ENCODE results near the gene TEC. TPM values are rescaled to one million over a fixed set of nuclear protein-coding genes. Genes with fewer than 3 reads are reported as not detected.

The TEC gene
- total RNA-seq, 1 experiment from 2014 or later = 2.9 TPM

DNA sequence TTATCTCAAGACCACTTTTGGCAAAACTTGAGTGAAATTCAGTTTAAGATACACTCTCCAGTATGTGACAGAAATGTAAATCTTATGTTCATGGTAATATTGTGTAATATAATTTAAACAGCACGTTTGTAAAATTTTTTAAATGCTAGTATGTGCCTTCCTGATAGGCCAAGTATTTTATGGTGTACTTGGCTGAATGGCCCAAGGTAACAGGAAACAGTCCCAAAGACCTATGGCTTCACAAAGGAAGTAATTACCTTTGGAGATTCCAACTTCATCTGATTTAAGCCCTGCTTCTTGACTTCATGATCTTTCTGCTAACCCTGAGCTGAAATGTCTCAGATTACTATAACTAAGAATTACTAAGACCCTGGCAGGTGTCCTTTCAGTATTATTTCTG is 20.3 kb downstream of the TEC start:
- in situ Hi-C loops (cut with HindIII; ENCODE audit: low pct_unique_long_range_greater_than_20kb, low sequenced_read_pairs) = no loop called here

DNA sequence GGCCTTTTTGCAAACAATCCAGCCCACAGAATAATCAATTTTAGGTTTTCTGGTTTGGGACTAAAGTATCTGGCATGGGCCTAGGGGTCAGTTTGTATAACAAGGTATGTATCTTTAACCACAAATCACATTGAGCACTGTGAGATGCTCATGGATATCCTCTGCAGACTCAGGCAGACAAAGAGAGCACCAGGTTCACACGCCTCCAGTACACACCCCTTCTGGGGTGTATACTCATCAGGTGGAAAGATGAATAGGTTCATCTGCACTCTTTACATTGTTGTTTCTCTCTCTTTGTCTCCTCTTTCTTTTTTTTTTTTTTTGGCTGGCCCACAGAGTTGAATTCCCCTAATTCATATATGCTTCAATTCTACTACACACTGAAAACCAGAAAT is 21.1 kb downstream of the TEC start:
- in situ Hi-C loops (cut with HindIII; ENCODE audit: low pct_unique_long_range_greater_than_20kb, low sequenced_read_pairs) = no loop called here
- no peak for DNase-seq (ENCODE audit: low read depth, low spot score)

More for the DNA sequence above, 20.3 kb downstream of the TEC start:
- no peak for DNase-seq (ENCODE audit: low read depth, low spot score)

GRCh38 chr4:48247878-48248558 is 21.6 kb downstream of the TEC start:
- no peak for DNase-seq (ENCODE audit: low read depth, low spot score)
- in situ Hi-C loops (cut with HindIII; ENCODE audit: low pct_unique_long_range_greater_than_20kb, low sequenced_read_pairs) = no loop called here

DNA sequence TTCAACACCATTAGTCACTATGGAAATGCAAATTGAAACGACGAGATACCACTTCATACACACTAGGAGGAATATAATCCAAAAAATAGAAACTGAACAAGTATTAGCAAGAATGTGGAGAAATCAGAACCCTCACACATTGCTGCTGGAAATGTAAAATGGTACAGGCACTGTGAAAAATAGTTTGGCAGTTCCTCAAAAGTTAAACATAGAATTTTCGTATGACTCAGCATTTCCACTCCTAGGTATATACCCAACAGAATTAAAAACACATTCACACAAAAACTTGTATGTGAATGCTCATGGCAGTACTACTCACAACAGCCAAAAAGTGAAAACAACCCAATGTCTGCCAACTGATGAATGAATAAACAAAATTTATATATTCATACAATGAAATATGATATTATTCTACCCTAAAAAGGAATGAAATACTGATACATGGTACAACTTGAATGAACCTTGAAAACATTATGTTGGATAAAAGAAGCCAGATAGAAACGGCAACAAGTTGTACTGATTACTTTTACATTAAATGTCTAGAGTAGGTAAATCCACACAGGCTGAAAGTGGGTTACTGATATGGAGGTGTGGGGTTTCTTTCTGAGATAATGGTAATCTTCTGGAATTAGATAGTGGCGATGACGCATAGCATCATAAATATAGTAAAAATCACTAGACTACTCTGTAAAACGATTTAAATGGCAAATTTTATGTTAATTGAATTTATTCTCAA is 22.3 kb downstream of the TEC start:
- DNase-seq (ENCODE audit: low read depth, low spot score) = no peak
- in situ Hi-C loops (cut with HindIII; ENCODE audit: low pct_unique_long_range_greater_than_20kb, low sequenced_read_pairs) = no loop called here

GRCh38 chr4:48244665-48245064 is 25.0 kb downstream of the TEC start:
- in situ Hi-C loops (cut with HindIII; ENCODE audit: low pct_unique_long_range_greater_than_20kb, low sequenced_read_pairs) = no loop called here
- DNase-seq (ENCODE audit: low read depth, low spot score) = no peak

DNA sequence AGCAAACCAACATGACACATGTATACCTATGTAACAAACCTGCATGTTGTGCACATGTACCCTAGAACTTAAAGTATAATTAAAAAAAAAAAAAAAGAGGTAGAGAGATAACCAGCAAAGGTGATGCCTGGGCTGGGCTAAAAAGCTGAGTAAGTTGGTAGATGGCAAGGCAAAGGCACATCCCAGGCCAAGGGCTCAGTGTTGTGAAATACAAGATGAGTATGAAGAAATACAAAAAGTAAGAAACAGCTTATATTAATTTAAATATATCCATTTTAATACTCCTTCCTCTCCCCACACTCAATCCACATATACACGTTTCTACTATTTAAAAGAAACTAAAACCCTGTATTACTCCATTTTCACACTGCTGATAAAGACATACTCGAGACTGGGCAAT is 25.8 kb downstream of the TEC start:
- in situ Hi-C loops (cut with HindIII; ENCODE audit: low pct_unique_long_range_greater_than_20kb, low sequenced_read_pairs) = no loop called here
- no peak for DNase-seq (ENCODE audit: low read depth, low spot score)

GRCh38 chr4:48243429-48243828 is 26.2 kb downstream of the TEC start:
- in situ Hi-C loops (cut with HindIII; ENCODE audit: low pct_unique_long_range_greater_than_20kb, low sequenced_read_pairs) = no loop called here
- no peak for DNase-seq (ENCODE audit: low read depth, low spot score)

DNA sequence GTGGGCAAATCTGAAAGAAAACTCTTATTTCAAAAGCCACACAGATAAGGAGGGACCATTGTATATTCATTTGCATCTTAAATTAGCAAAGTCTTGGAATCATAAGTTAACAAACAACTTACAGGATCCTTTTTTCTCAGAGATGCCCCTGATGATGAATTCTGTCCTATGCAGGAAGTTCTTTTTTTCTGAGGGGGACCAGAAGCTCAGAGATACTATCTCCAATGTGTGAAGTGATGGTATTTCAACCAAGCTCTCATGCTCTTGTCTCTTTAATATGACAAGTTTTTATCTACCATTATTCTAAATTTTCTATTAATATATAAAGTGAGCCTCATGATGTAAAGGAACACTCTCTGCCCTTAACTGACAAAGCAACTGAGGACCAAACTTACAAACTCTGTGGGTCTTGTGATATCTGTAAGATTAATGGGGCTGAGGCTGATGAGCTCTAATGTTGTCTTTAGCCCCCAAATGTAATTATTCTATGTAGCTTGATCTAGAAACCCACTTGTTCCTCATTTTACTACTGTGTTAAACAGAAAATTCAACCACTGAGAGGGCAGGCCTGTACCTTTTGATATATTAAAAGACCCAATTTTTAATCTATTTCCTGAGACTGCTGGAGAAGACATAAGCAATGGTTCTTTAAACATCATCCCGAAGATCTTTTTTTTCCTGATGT is 27.0 kb downstream of the TEC start:
- no peak for DNase-seq (ENCODE audit: low read depth, low spot score)
- in situ Hi-C loops (cut with HindIII; ENCODE audit: low pct_unique_long_range_greater_than_20kb, low sequenced_read_pairs) = no loop called here

DNA sequence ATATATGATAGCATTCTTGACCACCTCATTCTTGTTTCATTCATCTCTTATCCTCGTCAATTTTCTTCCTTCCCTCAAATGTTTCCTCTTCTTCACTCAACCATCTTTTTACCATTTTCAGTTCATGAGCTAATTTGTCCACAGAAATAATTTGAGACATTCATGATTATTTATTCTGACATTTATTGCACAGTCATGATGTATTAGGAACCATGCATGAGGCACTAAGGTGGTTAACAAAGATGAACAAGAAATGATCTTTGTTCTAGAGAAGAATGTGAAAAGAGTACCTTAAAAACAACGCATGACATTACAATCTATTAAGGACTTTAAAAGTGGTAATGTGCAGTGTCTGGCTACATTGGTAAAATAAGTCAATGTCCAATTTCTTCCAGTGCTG is 27.9 kb downstream of the TEC start:
- no peak for DNase-seq (ENCODE audit: low read depth, low spot score)
- in situ Hi-C loops (cut with HindIII; ENCODE audit: low pct_unique_long_range_greater_than_20kb, low sequenced_read_pairs) = no loop called here

GRCh38 chr4:48237996-48238645 is 31.5 kb downstream of the TEC start:
- in situ Hi-C loops (cut with HindIII; ENCODE audit: low pct_unique_long_range_greater_than_20kb, low sequenced_read_pairs) = no loop called here
- peak; percentile 4 for DNase-seq (ENCODE audit: low read depth, low spot score)

GRCh38 chr4:48235050-48235449 is 34.6 kb downstream of the TEC start:
- DNase-seq (ENCODE audit: low read depth, low spot score) = no peak

DNA sequence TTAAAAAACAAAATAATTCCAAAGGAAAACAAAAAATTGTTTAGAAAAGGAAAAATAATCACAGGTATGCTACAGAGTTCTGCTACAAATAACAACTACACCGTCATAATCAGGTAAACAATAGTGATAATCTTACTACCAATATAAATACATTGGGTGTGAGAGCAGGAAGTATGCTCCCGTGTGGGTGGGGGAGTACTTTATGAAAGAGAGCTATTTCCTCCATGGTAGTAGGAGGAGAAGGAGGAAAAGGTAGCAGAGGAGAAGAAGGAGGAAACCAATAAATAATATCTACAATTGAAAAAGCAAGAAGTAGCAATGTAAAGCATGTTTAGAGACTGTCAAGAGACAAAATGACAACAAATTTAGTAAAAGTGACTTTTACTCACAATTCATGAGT is 35.1 kb downstream of the TEC start:
- in situ Hi-C loops (cut with HindIII; ENCODE audit: low pct_unique_long_range_greater_than_20kb, low sequenced_read_pairs) = no loop called here
- no peak for DNase-seq (ENCODE audit: low read depth, low spot score)

More at GRCh38 chr4:48235050-48235449, 34.6 kb downstream of the TEC start:
- in situ Hi-C loops (cut with HindIII; ENCODE audit: low pct_unique_long_range_greater_than_20kb, low sequenced_read_pairs) = no loop called here

DNA sequence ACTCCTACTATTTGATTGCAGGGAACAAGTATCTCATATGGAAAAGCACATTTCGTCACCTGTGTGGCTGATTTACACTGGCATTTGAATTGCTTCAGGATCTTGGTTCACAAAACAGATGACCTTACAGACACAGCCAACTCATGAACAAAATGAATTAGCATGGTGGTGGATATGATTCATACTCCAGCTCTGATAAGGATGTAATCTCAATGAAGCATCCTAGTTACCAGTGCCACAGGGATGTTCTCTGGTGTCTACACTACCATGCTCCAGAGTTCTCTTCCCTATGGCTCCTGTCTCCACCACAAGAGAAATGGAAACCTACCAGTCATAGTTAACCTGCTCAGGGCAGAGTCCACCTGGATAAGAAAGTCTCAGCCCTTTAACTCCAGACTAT is 40.7 kb downstream of the TEC start:
- in situ Hi-C loops (cut with HindIII; ENCODE audit: low pct_unique_long_range_greater_than_20kb, low sequenced_read_pairs) = no loop called here
- no peak for DNase-seq (ENCODE audit: low read depth, low spot score)

DNA sequence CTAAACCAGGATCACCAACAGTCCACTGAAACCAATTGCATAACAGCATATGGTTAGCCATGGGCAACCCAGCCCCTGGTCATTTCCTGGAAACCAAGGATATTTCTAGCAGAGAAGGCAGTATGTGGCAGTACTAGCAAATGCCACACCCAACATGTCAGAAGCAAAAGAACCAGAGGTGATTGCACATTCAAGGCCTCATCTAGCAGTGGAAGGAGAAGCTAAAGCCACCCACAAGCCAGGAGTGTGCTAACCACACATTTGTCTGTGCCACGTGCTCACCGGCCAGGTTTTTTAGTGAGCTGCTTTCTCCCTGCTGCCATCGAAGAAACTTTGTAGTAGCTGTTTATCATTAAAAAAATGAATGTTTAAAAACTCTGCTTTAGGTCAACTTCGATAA is 42.0 kb downstream of the TEC start:
- in situ Hi-C loops (cut with HindIII; ENCODE audit: low pct_unique_long_range_greater_than_20kb, low sequenced_read_pairs) = no loop called here
- DNase-seq (ENCODE audit: low read depth, low spot score) = no peak

DNA sequence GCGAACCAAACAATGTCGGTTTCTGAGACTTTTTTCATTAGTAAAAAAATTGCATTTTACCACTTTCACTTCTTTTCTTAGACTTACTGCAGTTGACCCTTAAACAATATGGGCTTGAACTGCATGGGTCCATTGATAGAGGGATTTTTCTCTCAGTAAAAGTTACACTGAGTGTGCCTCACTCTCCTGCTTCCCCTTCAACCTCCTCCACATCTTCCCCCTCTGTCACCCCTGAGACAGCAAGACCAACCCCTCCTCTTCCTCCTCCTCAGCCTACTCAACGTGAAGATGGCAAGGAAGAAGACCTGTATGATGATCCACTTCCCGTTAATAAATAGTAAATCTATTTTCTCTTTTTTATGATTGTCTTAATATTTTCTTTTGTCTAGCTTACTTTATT is 43.4 kb downstream of the TEC start:
- in situ Hi-C loops (cut with HindIII; ENCODE audit: low pct_unique_long_range_greater_than_20kb, low sequenced_read_pairs) = no loop called here
- no peak for DNase-seq (ENCODE audit: low read depth, low spot score)

GRCh38 chr4:48225368-48226141 is 44.1 kb downstream of the TEC start:
- in situ Hi-C loops (cut with HindIII; ENCODE audit: low pct_unique_long_range_greater_than_20kb, low sequenced_read_pairs) = no loop called here
- no peak for DNase-seq (ENCODE audit: low read depth, low spot score)

DNA sequence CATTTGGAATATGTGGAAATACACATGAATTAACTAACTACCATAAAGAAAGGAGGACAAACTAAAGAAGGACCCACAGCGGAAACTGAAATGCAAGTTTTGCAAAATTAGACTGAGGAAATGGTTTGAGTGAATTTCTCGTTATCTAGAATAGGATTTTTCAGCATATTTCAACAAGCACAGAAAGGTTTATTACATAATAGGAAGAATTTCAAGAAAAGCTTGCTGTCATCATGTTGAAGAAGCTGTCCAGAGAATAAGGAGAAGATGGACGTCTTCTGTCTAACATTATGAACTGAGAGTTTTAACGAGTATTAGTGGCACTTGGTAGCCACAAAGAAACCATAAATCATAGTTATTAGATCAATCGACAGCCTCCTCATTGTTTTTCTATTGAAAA is 45.0 kb downstream of the TEC start:
- in situ Hi-C loops (cut with HindIII; ENCODE audit: low pct_unique_long_range_greater_than_20kb, low sequenced_read_pairs) = no loop called here
- DNase-seq (ENCODE audit: low read depth, low spot score) = no peak

All from SK-MEL-5 (cell line).